Heart left ventricle (tissue), 13 donors: Measurements from ENCODE around the gene CNTFR.

ENCODE experiments used
- POLR2A ChIP-seq, 2 donors: fragments of 450-650 bp; IDR thresholded peaks; one replicate each; pipeline ENCODE4 v1.6.1; 2017; ENCODE audit warnings: antibody characterized with exemption in 2 of 2, mild to moderate bottlenecking in 2 of 2, moderate library complexity in 2 of 2
- TF ChIP-seq, protein P1 (sequence below), 12 donors: fragments of 200-600 bp; sonication (generic) in 4 of 12; IDR thresholded peaks; one replicate each; pipeline versions ENCODE4 v1.5.0 to v1.8.0; 2018 to 2022; ENCODE audit warnings: antibody characterized with exemption in 12 of 12, mild to moderate bottlenecking in 5 of 12
- donor health status: ischemic (EF 13 %, LVEDD 7.1; RV severe dilation, severe dysfunction).
- donor health status: DM: no; HTN: yes; CAD: no.
- donor health status: DM: no; HTN: no; CAD: no.
- donor health status: ischemic (EF 25% LVEDD 6.9; RV normal size, moderate dysfunction).
- donor health status: ischemic (EF 25% LVEDD 5.7; RV mildly dilated, moderate dysfunction).
- donor health status: ischemic (EF 35%, LVEDD 5.7; RV mildly dilated, moderate dysfunction).
- donor health status: nonischemic (EF 11% LVEDD 7.7; RV severe dilation, severe dysfunction).
- donor health status: DM: yes; HTN: yes; CAD: no.
- donor health status: PGD.
- donor health status: ischemic (EF 29% LVEDD 5.4; RV normal size, mild dysfunction).
- donor health status: nonischemic (EF 23%, LVEDD 6.1; RV moderate dilation, normal function).

DNA sequence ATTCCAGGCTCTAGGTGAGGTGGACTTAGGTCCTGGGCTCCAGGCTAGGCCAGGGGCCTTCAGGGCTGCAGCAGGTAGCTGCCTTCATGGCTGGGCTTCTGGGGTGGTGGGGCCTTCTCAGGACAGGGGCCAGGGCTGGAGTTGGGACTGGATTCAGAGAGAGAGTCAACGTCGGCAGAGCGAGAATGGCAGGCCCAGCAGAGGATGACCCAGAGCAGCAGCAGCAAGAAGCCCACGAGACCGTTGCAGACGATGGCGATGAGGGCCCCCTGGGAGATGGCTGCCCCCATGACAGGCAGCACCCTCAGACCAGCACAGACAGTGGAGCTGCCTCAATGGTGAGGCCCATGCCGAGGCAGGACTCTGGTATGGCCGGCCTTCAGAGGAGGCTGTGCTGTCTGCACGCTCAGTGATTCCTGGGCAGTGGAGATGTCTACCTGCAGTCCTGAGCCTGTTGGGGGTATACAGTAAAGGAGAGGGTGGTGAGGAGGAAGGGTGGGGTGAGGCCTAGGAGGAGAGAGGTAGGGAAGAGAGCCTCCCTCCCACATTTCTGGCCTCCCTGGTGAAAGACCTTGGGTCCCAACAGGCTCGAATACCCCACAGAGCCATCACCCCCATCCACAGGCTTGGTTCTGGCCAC is 68.0 kb downstream of the CNTFR start:
- no peak for TF ChIP-seq POLR2A (IDR thresholded peaks at IDR 0.05)
- TF ChIP-seq, protein P1, sequence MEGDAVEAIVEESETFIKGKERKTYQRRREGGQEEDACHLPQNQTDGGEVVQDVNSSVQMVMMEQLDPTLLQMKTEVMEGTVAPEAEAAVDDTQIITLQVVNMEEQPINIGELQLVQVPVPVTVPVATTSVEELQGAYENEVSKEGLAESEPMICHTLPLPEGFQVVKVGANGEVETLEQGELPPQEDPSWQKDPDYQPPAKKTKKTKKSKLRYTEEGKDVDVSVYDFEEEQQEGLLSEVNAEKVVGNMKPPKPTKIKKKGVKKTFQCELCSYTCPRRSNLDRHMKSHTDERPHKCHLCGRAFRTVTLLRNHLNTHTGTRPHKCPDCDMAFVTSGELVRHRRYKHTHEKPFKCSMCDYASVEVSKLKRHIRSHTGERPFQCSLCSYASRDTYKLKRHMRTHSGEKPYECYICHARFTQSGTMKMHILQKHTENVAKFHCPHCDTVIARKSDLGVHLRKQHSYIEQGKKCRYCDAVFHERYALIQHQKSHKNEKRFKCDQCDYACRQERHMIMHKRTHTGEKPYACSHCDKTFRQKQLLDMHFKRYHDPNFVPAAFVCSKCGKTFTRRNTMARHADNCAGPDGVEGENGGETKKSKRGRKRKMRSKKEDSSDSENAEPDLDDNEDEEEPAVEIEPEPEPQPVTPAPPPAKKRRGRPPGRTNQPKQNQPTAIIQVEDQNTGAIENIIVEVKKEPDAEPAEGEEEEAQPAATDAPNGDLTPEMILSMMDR (IDR thresholded peaks at IDR 0.05), result no peak
